Hematopoietic multipotent progenitor cell treated with erythropoietin and hydrocortisone succinate and interleukin-3 and kit ligand, for 17 days (in vitro differentiated cells): ENCODE results near the gene FGD5.

Experiments used
- DNase-seq: peaks from one replicate; pipeline ENCODE4 v3.0.0-alpha.2; 2015; ENCODE audit warnings: low spot score

Gene FGD5

GRCh38 chr3:14829811-14830210 is 11.0 kb downstream of the FGD5 start:
- no peak for DNase-seq

GRCh38 chr3:14831916-14832450 is 13.2 kb downstream of the FGD5 start:
- DNase-seq = no peak

GRCh38 chr3:14832975-14833722 is 14.4 kb downstream of the FGD5 start:
- DNase-seq = no peak

- DNase-seq = no peak
Measured at GRCh38 chr3:14834121-14834520, 15.4 kb downstream of the FGD5 start.

GRCh38 chr3:14834807-14835466 is 16.2 kb downstream of the FGD5 start:
- no peak for DNase-seq

GRCh38 chr3:14836049-14836468 is 17.3 kb downstream of the FGD5 start:
- no peak for DNase-seq

GRCh38 chr3:14837186-14837877 is 18.6 kb downstream of the FGD5 start:
- no peak for DNase-seq

- DNase-seq = no peak
Measured at GRCh38 chr3:14837878-14838258, 19.1 kb downstream of the FGD5 start.

GRCh38 chr3:14839236-14839635 is 20.5 kb downstream of the FGD5 start:
- DNase-seq = no peak

- no peak for DNase-seq
Measured at GRCh38 chr3:14841836-14842235, 23.1 kb downstream of the FGD5 start.

- DNase-seq = no peak
Measured at GRCh38 chr3:14842277-14842676, 23.5 kb downstream of the FGD5 start.

- DNase-seq = no peak
Measured at GRCh38 chr3:14843321-14843720, 24.6 kb downstream of the FGD5 start.

GRCh38 chr3:14844386-14845170 is 25.8 kb downstream of the FGD5 start:
- DNase-seq = no peak

- DNase-seq = no peak
Measured at GRCh38 chr3:14845180-14845579, 26.4 kb downstream of the FGD5 start.

- DNase-seq = no peak
Measured at GRCh38 chr3:14845826-14846225, 27.1 kb downstream of the FGD5 start.

GRCh38 chr3:14846226-14846880 is 27.6 kb downstream of the FGD5 start:
- DNase-seq = no peak

GRCh38 chr3:14847613-14848541 is 29.1 kb downstream of the FGD5 start:
- DNase-seq = no peak

GRCh38 chr3:14848906-14849305 is 30.1 kb downstream of the FGD5 start:
- DNase-seq = no peak

GRCh38 chr3:14849638-14850230 is 31.0 kb downstream of the FGD5 start:
- DNase-seq = no peak

GRCh38 chr3:14852058-14852594 is 33.4 kb downstream of the FGD5 start:
- no peak for DNase-seq
